Astrocyte of the spinal cord (primary cell): ENCODE data around the gene SEMA6D.

Experiments used
- DNase-seq: peaks from one replicate; pipeline ENCODE4 v3.0.0; 2011; ENCODE audit warnings: low read depth, low spot score
- H3K4me3 ChIP-seq: 2 replicates; pipeline ENCODE4 v1.5.1; 2011; ENCODE audit warnings: low read depth, mild to moderate bottlenecking, low read length, moderate library complexity
- in situ Hi-C: cut with HindIII; loops from 2 replicates; pipeline ENCODE4 v1.10.0; 2017; ENCODE audit warnings: low sequenced_read_pairs
- TF ChIP-seq, protein P1 (sequence below): IDR thresholded peaks from 2 replicates; pipeline ENCODE4 v1.5.1; 2012; ENCODE audit warnings: low read depth, mild to moderate bottlenecking, low read length, inconsistent platforms

SEMA6D gene

DNA sequence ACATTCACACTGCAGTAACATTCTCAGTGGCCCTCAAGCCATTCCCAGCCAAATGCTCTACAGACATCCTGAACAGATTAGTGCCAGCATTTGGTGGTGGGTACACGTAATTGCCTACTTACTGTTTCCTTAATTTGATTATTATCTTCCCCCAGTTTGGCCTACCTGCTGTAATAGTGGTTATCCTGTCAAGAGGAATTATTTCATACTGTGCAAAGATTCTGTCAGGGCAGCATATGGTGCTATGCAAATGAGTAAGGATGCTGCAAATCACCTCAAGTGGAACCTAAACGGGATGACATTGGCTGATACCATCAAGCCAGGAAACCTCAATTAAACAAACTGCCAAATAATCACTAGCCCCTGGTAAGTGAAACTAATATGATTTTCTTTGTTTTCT lies 88.7 kb downstream of the SEMA6D start:
- H3K4me3 ChIP-seq = no peak overlapping the region
- in situ Hi-C loops = no loop called here
- DNase-seq = no peak
- TF ChIP-seq, protein P1, sequence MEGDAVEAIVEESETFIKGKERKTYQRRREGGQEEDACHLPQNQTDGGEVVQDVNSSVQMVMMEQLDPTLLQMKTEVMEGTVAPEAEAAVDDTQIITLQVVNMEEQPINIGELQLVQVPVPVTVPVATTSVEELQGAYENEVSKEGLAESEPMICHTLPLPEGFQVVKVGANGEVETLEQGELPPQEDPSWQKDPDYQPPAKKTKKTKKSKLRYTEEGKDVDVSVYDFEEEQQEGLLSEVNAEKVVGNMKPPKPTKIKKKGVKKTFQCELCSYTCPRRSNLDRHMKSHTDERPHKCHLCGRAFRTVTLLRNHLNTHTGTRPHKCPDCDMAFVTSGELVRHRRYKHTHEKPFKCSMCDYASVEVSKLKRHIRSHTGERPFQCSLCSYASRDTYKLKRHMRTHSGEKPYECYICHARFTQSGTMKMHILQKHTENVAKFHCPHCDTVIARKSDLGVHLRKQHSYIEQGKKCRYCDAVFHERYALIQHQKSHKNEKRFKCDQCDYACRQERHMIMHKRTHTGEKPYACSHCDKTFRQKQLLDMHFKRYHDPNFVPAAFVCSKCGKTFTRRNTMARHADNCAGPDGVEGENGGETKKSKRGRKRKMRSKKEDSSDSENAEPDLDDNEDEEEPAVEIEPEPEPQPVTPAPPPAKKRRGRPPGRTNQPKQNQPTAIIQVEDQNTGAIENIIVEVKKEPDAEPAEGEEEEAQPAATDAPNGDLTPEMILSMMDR = no peak

DNA sequence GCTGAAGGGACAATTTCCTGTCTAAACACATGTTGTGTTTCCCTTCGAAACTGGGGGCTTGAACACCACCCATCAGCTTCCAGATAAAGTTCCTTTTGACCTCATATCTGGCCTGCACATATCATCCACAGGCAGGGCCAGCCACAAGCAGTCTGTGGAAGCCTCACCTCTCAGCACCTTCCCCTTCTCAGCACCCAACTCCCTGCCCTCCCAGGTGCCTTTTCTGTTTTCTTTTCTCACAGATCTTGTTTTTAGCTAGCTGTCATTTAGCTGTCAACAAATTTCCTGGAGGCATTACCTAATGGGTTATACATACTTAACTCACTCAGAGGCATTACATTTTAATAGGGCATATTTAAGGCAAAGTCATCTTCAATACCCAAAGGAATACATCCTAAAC lies 93.9 kb downstream of the SEMA6D start:
- in situ Hi-C loops = no loop called here
- no peak for DNase-seq
- H3K4me3 ChIP-seq = no peak overlapping the region
- TF ChIP-seq, protein P1 = no peak

DNA sequence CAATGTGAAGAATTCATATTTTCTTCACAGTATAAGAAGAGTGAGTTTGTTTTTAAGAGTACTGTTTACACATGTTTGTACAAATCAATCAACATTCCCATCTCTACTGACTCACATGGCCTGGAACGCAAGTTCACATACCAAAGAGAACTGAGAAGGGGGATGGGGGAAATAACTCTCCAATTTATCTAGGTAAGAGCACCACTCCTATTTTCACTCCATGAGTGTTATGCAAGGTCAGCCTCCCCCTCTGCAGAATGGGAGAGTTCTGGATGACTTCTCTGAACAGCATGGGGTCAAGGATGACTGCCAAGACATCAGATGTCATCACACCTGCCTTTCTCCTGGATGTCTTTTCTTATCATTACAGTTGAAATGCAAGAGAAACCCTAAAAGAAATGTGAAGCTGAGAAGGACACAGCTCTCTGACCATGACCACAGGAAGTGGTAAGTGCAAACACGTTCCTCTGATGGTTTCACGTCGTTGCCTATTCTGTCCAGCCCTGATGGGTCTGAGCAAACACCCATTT lies 95.2 kb downstream of the SEMA6D start:
- peak; percentile 26 for DNase-seq
- TF ChIP-seq, protein P1 = no peak
- no peak overlapping the region for H3K4me3 ChIP-seq
- in situ Hi-C loops = no loop called here

DNA sequence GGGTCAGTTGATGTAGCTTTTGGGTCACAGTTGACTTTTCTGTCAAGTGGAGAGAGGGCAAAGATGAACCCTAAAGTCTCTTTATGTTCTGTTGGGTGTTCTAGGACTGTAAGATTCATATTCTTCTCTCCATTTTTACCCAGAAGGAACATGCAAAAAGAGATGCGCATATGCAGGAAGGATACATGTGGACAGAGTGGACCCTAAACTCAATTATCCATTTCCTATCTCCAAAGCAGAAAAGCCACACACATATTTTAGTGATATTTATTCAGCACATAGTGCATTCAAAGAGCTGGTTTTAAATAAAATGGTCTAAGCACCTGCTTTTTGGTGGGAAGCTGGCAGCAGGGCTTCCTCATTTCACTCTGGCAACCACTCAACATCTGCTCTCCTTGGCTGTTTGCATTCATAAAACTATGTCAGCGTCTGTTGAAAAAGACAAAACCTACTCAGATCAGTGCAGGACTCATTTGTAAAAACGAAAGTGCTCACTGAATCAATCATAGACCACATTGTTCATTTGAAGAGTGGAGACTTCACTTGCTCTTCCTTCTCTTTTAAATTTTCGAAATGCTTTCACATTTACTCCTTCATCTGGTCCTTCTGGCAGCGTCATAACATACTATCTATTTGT lies 96.6 kb downstream of the SEMA6D start:
- no peak overlapping the region for H3K4me3 ChIP-seq

DNA sequence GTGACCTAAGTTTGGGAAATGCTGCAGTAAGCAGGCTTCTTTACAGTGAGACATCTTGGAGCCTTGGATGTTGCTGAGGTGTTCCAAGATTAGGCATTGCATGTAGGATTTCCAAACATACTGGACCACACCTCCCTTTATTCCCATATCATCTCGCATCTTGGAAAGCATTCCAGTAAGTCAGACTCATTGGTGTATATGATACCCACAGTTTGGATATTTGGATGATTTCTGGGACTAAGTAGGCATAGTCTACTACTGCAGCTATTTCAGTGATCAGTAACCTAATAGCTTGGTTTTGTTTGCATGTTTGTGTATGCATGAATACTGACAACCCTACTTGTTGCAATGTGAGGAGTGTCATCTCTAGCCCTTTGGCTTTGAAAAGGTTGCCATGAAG lies 97.3 kb downstream of the SEMA6D start:
- in situ Hi-C loops = no loop called here
- no peak for DNase-seq
- TF ChIP-seq, protein P1 = no peak
- no peak overlapping the region for H3K4me3 ChIP-seq

More for the DNA sequence above, 96.6 kb downstream of the SEMA6D start:
- TF ChIP-seq, protein P1 = no peak
- DNase-seq = no peak
- in situ Hi-C loops = no loop called here

DNA sequence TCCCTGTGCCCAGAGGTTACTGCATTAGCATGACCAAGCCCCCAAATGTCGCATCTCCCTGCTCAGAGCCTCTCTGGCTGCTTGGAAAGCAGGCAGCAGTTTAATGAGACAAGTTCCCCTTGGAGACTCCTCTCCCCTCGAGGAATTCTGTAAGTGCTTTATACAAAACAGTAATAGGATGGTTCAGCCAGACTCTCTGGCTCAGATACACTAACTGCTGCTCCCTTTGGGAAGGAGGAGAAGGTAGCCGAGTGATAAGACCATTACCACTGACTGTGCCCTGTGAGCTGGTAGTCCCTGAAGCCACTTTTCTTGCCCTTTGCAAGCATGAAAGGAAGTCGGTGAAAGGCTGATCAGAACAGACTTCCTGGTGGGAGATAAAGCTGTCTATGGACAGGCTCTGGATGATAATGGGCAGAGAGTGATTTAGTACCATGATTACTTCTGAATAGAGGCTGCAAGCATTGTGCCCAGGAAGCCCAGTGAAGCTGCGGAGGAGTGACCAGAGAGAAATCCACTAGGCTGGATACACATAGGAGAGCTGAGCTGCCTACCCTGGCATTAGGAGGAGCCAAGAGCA lies 100.8 kb downstream of the SEMA6D start:
- in situ Hi-C loops = no loop called here
- TF ChIP-seq, protein P1 = no peak
- DNase-seq = no peak

More for the DNA sequence above, 100.8 kb downstream of the SEMA6D start:
- no peak overlapping the region for H3K4me3 ChIP-seq
